AG04449 (cell line): Measurements from ENCODE around the gene SLIT1.

Experiments
- CTCF ChIA-PET: fragments of 350-600 bp; formaldehyde crosslinking; extraction: SDS; loops from one replicate; lab custom pipeline; 2021; ENCODE audit warnings: antibody characterized with exemption; lab: Yijun Ruan, JAX
- POLR2A ChIA-PET: fragments of 400-600, 350-600 bp; formaldehyde crosslinking; extraction: SDS; loops from one replicate; lab custom pipeline; 2020; ENCODE audit warnings: antibody characterized with exemption, inconsistent platforms; lab: Yijun Ruan, JAX
- DNase-seq: peaks from one replicate; pipeline ENCODE4 v3.0.0-alpha.2; 2010; ENCODE audit warnings: low read depth, low spot score
- H3K4me3 ChIP-seq: 2 replicates; pipeline ENCODE4 v1.5.1; 2011; ENCODE audit warnings: low read depth, mild to moderate bottlenecking, control low read depth, low read length
- CTCF ChIP-seq: IDR thresholded peaks from one replicate; pipeline ENCODE4 v1.5.1; 2011; ENCODE audit warnings: mild to moderate bottlenecking, moderate library complexity, low read length, control low read depth, inconsistent platforms; ENCODE audit not compliant: insufficient read depth; ENCODE audit errors: missing control alignments

Gene SLIT1

GRCh38 chr10:97207131-97207530, 21.4 kb upstream of the SLIT1 start:
- no peak overlapping the region for H3K4me3 ChIP-seq
- DNase-seq = no peak
- POLR2A ChIA-PET = no interaction called here
- no peak for TF ChIP-seq CTCF
- CTCF ChIA-PET = interaction anchor here (2.2 to 38.4 kb wide), 4 partner anchors 1 to 170 kb away, joined by 8 to 1063 read pairs (median 860); no protein-coding TSS in a partner anchor

GRCh38 chr10:97204826-97205679, 19.3 kb upstream of the SLIT1 start:
- no peak for DNase-seq
- TF ChIP-seq CTCF = no peak
- ChIA-PET POLR2A (no interaction called here), CTCF (interaction anchor here (2.2 to 38.4 kb wide), 4 partner anchors 3 to 168 kb away, joined by 8 to 1063 read pairs (median 860); no protein-coding TSS in a partner anchor)
- H3K4me3 ChIP-seq = no peak overlapping the region

GRCh38 chr10:97203220-97203619, 17.5 kb upstream of the SLIT1 start:
- ChIA-PET POLR2A (no interaction called here), CTCF (interaction anchor here (0.9 to 38.4 kb wide), 7 partner anchors 5 to 833 kb away, joined by 3 to 1063 read pairs (median 4); no protein-coding TSS in a partner anchor)
- TF ChIP-seq CTCF = no peak
- DNase-seq = no peak
- no peak overlapping the region for H3K4me3 ChIP-seq

DNA sequence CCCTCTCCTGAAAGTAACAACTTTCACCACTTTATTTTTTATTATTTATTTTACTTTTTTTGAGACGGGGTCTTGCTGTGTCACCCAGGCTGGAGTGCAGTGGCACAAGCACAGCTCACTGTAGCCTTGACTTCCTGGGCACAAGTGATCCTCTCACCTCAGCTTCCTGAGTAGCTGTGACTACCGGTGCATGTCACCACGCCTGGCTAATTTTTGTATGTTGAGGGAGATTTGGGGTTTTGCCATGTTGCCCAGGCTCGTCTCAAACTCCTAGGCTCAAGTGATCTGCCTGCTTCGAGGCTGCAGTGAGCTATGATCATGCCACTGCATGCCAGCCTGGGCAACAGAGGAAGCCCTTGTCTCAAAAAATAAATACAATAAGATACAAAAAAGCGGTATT, 14.9 kb upstream of the SLIT1 start:
- POLR2A ChIA-PET = no interaction called here
- no peak overlapping the region for H3K4me3 ChIP-seq
- CTCF ChIA-PET = interaction anchor here (1.3 to 38.4 kb wide), 3 partner anchors 9 to 128 kb away, joined by 3 to 860 read pairs (median 9); no protein-coding TSS in a partner anchor
- no peak for DNase-seq
- no peak for TF ChIP-seq CTCF

DNA sequence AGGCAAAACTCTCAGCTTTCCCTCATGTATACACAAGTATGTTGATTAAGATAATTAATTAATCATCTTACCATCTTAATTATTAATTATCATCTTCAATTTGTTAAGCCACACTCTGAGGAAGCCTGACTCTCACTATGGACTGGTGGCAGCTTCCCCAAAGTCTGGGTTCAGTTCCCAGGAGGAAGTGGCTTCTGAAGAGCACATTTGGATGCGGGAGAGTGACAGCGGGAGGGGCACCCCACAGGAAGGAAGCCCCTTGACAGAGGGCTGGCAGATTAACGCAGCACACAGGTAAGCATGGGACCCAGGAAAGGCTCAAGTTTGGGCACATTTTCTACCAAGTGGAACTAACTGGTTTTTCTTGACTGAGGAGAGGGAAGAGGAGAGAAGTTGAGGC, 13.4 kb upstream of the SLIT1 start:
- TF ChIP-seq CTCF = no peak
- no peak for DNase-seq
- ChIA-PET POLR2A (no interaction called here), CTCF (interaction anchor here (3.7 to 38.4 kb wide), 2 partner anchors 22 to 126 kb away, joined by 29 to 860 read pairs; no protein-coding TSS in a partner anchor)
- no peak overlapping the region for H3K4me3 ChIP-seq

GRCh38 chr10:97197030-97197500, 11.3 kb upstream of the SLIT1 start:
- DNase-seq = no peak
- POLR2A ChIA-PET = no interaction called here
- H3K4me3 ChIP-seq = no peak overlapping the region
- CTCF ChIA-PET = interaction anchor here (0.7 to 38.4 kb wide), 21 partner anchors 9 to 219 kb away, joined by 3 to 860 read pairs (median 3); no protein-coding TSS in a partner anchor
- TF ChIP-seq CTCF = no peak
